ENCODE results near the gene RBMX2.

DNA sequence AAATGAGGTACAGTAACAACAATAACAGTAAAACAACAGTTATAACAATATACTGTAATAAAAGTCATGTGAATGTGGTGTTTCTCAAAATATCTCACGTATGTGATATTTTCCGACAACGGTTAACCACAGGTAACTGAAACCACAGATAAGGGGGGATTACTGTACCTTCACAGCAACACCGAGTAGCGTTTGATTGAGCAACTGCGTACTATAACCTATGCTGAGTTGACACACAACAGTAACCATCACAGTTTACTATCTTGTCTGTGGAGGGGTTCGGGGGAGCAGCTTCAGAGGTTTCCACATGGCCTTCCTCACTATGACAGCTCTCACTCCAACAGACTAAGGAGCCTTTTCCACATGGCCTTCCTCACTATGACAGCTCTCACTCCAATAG, 13.4 kb downstream of the RBMX2 start:
- no peak for TF ChIP-seq POLR2A (IDR thresholded peaks at IDR 0.05)
- TF ChIP-seq, protein P1, sequence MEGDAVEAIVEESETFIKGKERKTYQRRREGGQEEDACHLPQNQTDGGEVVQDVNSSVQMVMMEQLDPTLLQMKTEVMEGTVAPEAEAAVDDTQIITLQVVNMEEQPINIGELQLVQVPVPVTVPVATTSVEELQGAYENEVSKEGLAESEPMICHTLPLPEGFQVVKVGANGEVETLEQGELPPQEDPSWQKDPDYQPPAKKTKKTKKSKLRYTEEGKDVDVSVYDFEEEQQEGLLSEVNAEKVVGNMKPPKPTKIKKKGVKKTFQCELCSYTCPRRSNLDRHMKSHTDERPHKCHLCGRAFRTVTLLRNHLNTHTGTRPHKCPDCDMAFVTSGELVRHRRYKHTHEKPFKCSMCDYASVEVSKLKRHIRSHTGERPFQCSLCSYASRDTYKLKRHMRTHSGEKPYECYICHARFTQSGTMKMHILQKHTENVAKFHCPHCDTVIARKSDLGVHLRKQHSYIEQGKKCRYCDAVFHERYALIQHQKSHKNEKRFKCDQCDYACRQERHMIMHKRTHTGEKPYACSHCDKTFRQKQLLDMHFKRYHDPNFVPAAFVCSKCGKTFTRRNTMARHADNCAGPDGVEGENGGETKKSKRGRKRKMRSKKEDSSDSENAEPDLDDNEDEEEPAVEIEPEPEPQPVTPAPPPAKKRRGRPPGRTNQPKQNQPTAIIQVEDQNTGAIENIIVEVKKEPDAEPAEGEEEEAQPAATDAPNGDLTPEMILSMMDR (IDR thresholded peaks at IDR 0.05): no peak

Data from heart left ventricle (tissue), 13 donors.